ENCODE data around the gene TMEM204.

Gene TMEM204

GRCh38 chr16:1559446-1559975 lies 26.0 kb downstream of the TMEM204 start:
- DNase-seq (ENCODE audit: low read depth): no peak

- DNase-seq (ENCODE audit: low read depth): no peak
Measured at GRCh38 chr16:1560153-1560552, 26.7 kb downstream of the TMEM204 start.

- DNase-seq (ENCODE audit: low read depth): no peak
Measured at GRCh38 chr16:1560866-1561265, 27.4 kb downstream of the TMEM204 start.

GRCh38 chr16:1561266-1561665 lies 27.8 kb downstream of the TMEM204 start:
- no peak for DNase-seq (ENCODE audit: low read depth)

GRCh38 chr16:1561836-1562235 lies 28.4 kb downstream of the TMEM204 start:
- no peak for DNase-seq (ENCODE audit: low read depth)

- no peak for DNase-seq (ENCODE audit: low read depth)
Measured at GRCh38 chr16:1563786-1564185, 30.3 kb downstream of the TMEM204 start.

- no peak for DNase-seq (ENCODE audit: low read depth)
Measured at GRCh38 chr16:1564325-1564724, 30.9 kb downstream of the TMEM204 start.

- DNase-seq (ENCODE audit: low read depth): no peak
Measured at GRCh38 chr16:1565083-1565805, 31.8 kb downstream of the TMEM204 start.

GRCh38 chr16:1567988-1568387 lies 34.5 kb downstream of the TMEM204 start:
- DNase-seq (ENCODE audit: low read depth): no peak

GRCh38 chr16:1571012-1571671 lies 37.7 kb downstream of the TMEM204 start:
- DNase-seq (ENCODE audit: low read depth): no peak

GRCh38 chr16:1572673-1573072 lies 39.2 kb downstream of the TMEM204 start:
- DNase-seq (ENCODE audit: low read depth): no peak

- no peak for DNase-seq (ENCODE audit: low read depth)
Measured at GRCh38 chr16:1573301-1573700, 39.8 kb downstream of the TMEM204 start.

GRCh38 chr16:1575578-1575977 lies 42.1 kb downstream of the TMEM204 start:
- DNase-seq (ENCODE audit: low read depth): no peak

GRCh38 chr16:1579214-1579613 lies 45.7 kb downstream of the TMEM204 start:
- DNase-seq (ENCODE audit: low read depth): no peak

GRCh38 chr16:1580256-1580655 lies 46.8 kb downstream of the TMEM204 start:
- DNase-seq (ENCODE audit: low read depth): no peak

- DNase-seq (ENCODE audit: low read depth): no peak
Measured at GRCh38 chr16:1580956-1581355, 47.5 kb downstream of the TMEM204 start.

GRCh38 chr16:1581804-1582203 lies 48.3 kb downstream of the TMEM204 start:
- no peak for DNase-seq (ENCODE audit: low read depth)

GRCh38 chr16:1583180-1583579 lies 49.7 kb downstream of the TMEM204 start:
- no peak for DNase-seq (ENCODE audit: low read depth)

- DNase-seq (ENCODE audit: low read depth): no peak
Measured at GRCh38 chr16:1584926-1585484, 51.5 kb downstream of the TMEM204 start.

GRCh38 chr16:1590366-1590765 lies 56.9 kb downstream of the TMEM204 start:
- DNase-seq (ENCODE audit: low read depth): no peak

GRCh38 chr16:1590930-1591705 lies 57.7 kb downstream of the TMEM204 start:
- DNase-seq (ENCODE audit: low read depth): no peak

GRCh38 chr16:1592446-1592845 lies 59.0 kb downstream of the TMEM204 start:
- DNase-seq (ENCODE audit: low read depth): no peak
